ENCODE results near the gene SP6. TPM values are rescaled to one million over a fixed set of nuclear protein-coding genes. Genes with fewer than 3 reads are reported as not detected.

SP6 gene
- total RNA-seq, 1 donor: under 0.01 TPM

GRCh38 chr17:47896672-47897490 is 45.9 kb upstream of the SP6 start:
- Histone ChIP-seq H3K9me3 (ENCODE audit: low read depth, low read length) (no peaks in the 10 kb centered on the region), H3K4me2 (ENCODE audit: insufficient read depth, low read length) (peak overlapping the region; percentile 88), H3K36me3 (ENCODE audit: insufficient read depth, low read length) (no peaks in the 10 kb centered on the region), H3K4me1 (ENCODE audit: insufficient read depth, low read length) (peaks cover 39% of the 10 kb centered on the region), H3K4me3 (ENCODE audit: insufficient read depth, low read length) (peak overlapping the region; percentile 86), H3K79me2 (ENCODE audit: insufficient read depth, low read length) (peaks cover 49% of the 10 kb centered on the region), H3K27me3 (ENCODE audit: insufficient read depth, low read length) (no peaks in the 10 kb centered on the region), H3K27ac (ENCODE audit: low read depth, low read length) (peak overlapping the region; percentile 90), H2AFZ (ENCODE audit: low read length) (peak overlapping the region; percentile 75), H4K20me1 (ENCODE audit: insufficient read depth, low read length) (no peaks in the 10 kb centered on the region)
- TF ChIP-seq, protein P1, sequence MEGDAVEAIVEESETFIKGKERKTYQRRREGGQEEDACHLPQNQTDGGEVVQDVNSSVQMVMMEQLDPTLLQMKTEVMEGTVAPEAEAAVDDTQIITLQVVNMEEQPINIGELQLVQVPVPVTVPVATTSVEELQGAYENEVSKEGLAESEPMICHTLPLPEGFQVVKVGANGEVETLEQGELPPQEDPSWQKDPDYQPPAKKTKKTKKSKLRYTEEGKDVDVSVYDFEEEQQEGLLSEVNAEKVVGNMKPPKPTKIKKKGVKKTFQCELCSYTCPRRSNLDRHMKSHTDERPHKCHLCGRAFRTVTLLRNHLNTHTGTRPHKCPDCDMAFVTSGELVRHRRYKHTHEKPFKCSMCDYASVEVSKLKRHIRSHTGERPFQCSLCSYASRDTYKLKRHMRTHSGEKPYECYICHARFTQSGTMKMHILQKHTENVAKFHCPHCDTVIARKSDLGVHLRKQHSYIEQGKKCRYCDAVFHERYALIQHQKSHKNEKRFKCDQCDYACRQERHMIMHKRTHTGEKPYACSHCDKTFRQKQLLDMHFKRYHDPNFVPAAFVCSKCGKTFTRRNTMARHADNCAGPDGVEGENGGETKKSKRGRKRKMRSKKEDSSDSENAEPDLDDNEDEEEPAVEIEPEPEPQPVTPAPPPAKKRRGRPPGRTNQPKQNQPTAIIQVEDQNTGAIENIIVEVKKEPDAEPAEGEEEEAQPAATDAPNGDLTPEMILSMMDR (IDR thresholded peaks at IDR 0.05; ENCODE audit: extremely low read depth, low read depth, low read length): no peak
- no peak for DNase-seq (ENCODE audit: insufficient read length, low spot score, missing footprints)

- Histone ChIP-seq H3K4me3 (ENCODE audit: insufficient read depth, low read length) (peak within 1 kb of the TSS; percentile 86), H3K4me2 (ENCODE audit: insufficient read depth, low read length) (peak within 1 kb of the TSS; percentile 93), H3K27me3 (ENCODE audit: insufficient read depth, low read length) (no peaks in the 10 kb centered on the region), H4K20me1 (ENCODE audit: insufficient read depth, low read length) (no peaks in the 10 kb centered on the region), H3K4me1 (ENCODE audit: insufficient read depth, low read length) (peaks cover 36% of the 10 kb centered on the region), H3K27ac (ENCODE audit: low read depth, low read length) (peak within 1 kb of the TSS; percentile 90), H3K79me2 (ENCODE audit: insufficient read depth, low read length) (peaks cover 42% of the 10 kb centered on the region), H3K36me3 (ENCODE audit: insufficient read depth, low read length) (no peaks in the 10 kb centered on the region), H3K9me3 (ENCODE audit: low read depth, low read length) (no peaks in the 10 kb centered on the region), H2AFZ (ENCODE audit: low read length) (peak within 1 kb of the TSS; percentile 87)
- TF ChIP-seq, protein P1 (IDR thresholded peaks at IDR 0.05; ENCODE audit: extremely low read depth, low read depth, low read length): no peak
- DNase-seq (ENCODE audit: insufficient read length, low spot score, missing footprints): peak; percentile 99
These were observed 45.1 kb upstream of the SP6 start, which contains the start of gene SP2 for GRCh38 chr17:47895856-47896671. Gene SP2 (plus strand): TSS chr17:47896236. CDS start chr17:47896287, 51 bp downstream.

DNA sequence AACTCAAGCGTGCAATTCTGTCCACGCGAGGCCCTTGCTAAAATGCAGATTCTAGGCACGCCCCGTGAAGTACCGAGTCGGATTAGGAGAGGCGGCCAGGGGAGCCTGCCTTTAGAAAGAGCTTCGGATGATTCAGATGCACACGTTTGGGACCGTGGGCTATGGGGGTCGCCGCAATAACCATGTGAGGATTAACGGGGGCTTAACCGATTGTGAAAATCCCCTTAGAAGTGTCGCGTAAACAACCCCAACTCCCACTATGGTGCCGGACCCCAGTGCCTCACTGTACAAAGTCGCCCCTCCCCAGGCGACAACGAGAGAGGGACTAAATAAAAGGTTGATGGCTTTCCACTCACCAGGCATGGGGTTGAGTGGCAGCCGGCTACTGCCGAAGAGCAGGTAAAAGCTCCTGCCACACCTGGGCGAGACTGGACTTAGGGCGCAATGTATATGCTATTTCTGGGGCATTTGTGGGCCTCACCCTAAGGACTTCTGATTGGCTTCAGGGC is 44.4 kb upstream of the SP6 start:
- TF ChIP-seq, protein P1 (IDR thresholded peaks at IDR 0.05; ENCODE audit: extremely low read depth, low read depth, low read length): no peak
- H3K27me3 ChIP-seq (ENCODE audit: insufficient read depth, low read length): no peaks in the 10 kb centered on the region
- peaks cover 41% of the 10 kb centered on the region for H3K79me2 ChIP-seq (ENCODE audit: insufficient read depth, low read length)
- no peaks in the 10 kb centered on the region for H3K36me3 ChIP-seq (ENCODE audit: insufficient read depth, low read length)
- DNase-seq (ENCODE audit: insufficient read length, low spot score, missing footprints): no peak
- peaks cover 30% of the 10 kb centered on the region for H3K4me1 ChIP-seq (ENCODE audit: insufficient read depth, low read length)
- peak overlapping the region; percentile 93 for H3K4me2 ChIP-seq (ENCODE audit: insufficient read depth, low read length)
- H3K27ac ChIP-seq (ENCODE audit: low read depth, low read length): peak overlapping the region; percentile 65
- H3K4me3 ChIP-seq (ENCODE audit: insufficient read depth, low read length): peak overlapping the region; percentile 84
- H2AFZ ChIP-seq (ENCODE audit: low read length): peak overlapping the region; percentile 87
- H4K20me1 ChIP-seq (ENCODE audit: insufficient read depth, low read length): no peaks in the 10 kb centered on the region
- no peaks in the 10 kb centered on the region for H3K9me3 ChIP-seq (ENCODE audit: low read depth, low read length)

Measured in osteoblast (primary cell).